Activated CD4-positive, alpha-beta T cell treated with anti-CD3 and anti-CD28 coated beads, Interleukin-2, amount 50 U/mL, for 16 hours (primary cell): ENCODE measurements around the gene SLC39A7.
A peak's percentile ranks its signal among the peaks of the same experiment; 100 is the strongest.

Experiments used
- DNase-seq: peaks from one replicate; pipeline ENCODE4 v3.0.0-alpha.2; 2020

SLC39A7 gene

GRCh38 chr6:33200219-33201146 lies at the start of gene SLC39A7, which contains the start of gene RXRB:
Gene SLC39A7, plus strand, starts transcription at chr6:33200867. Its CDS starts 379 bp downstream, at chr6:33201246.
Gene RXRB, minus strand, starts transcription at chr6:33200665. Its CDS starts 189 bp downstream, at chr6:33200476.
- peak; percentile 99 for DNase-seq

GRCh38 chr6:33151050-33151449 lies 49.6 kb upstream of the SLC39A7 start:
- DNase-seq, result no peak

- no peak for DNase-seq
Measured at GRCh38 chr6:33154349-33154748, 46.3 kb upstream of the SLC39A7 start.

DNA sequence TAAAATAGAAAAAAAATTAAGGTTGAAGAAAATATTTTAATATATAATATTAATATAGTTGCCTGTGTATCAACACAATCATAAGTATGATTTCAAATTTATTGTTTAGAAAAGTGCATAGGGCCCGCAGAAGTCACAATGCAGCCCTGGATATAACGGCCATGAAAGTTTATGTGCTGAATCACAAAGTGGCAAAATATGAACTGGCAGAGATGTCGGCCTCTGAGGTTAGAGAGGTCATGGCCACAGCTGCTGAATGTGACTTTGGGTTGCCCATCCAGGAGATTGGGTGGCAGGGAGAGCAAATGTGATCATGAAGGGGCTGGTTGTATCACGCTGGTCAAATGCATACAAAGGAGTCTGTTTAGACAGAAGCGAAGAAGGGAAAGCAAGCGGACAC lies 44.1 kb upstream of the SLC39A7 start:
- no peak for DNase-seq

DNA sequence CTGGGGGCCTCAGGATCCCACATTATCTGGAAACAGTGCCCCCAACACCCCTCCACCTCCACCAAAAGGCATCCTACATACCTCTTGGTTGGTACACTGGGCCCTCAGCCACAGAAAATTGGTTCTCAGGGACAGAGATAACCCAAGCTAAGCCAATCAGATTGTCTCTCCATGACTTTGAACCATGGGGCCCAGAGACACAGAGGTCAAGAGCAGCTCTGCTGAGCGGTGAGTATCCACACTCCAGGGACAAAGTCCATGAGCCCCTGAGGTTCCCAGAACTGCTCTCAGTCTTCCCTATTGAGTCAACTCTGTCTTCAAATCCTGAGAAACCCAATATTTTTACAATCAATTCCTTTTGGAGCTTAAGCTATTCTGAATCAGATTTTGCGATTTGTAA lies 43.7 kb upstream of the SLC39A7 start:
- DNase-seq, result no peak

DNA sequence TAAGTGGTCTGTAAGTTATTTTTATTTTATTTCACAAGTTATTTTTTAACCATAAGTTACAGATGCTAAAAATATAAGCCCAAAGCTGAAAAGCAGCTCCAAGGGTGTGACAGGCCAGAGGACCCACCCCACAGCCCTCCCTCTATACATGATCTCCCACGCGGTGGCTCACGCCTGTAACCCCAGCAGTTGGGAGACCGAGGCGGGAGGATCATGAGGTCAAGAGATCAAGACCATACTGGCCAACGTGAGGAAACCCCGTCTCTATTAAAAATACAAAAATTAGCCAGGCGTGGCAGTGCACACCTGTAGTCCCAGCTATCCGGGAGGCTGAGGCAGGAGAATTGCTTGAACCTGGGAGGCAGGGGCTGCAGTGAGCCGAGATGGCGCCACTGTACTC lies 40.6 kb upstream of the SLC39A7 start:
- DNase-seq, result no peak

- DNase-seq, result no peak
Measured at GRCh38 chr6:33160728-33161344, 39.8 kb upstream of the SLC39A7 start.

DNA sequence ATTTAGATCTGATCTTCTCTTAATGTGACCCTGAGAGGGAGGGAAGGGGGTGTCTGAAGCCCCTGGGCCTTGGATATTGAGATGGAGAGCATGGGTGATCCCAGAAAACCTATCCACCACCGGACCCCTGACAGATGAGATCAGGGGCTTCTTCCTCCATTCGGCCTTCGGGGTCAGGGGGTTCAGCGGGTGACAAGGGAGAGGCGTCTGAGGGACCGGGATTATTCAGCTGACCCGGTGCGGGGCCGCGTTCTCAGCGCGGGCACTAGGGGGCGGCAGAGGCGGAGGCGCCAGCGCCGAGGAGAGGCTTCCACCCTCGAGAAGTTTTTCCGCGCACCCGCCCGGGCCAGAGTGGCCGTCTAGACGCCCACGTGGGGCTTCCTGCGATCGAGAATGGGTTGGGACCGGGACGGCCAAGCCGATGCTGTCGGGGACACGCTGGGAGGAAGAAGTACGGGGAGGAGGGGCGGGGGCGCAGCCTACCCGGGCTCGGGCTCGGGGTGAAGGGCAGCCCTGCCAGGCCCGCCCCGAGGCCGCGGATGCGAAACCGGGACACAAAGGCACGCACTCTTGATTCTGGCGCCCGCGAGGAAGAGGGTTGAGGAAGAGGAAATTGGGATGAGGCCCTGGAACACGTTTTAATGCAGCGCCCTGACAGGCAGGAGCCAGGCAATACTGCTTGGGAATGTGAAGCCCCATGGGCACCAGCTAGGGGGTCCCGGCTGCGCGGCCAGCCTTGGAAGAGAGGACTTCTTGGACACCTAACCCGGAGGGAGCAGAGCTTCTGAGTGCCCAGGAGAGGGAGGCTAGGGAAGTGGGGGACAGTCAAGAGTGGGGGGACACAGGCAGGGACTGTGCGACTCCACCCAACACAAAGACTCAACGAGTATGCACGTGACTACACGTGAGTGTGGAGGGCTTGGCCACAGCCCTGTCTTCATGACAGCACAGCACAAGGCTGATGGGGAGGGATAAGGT lies 39.0 kb upstream of the SLC39A7 start:
- peak; percentile 87 for DNase-seq

GRCh38 chr6:33163540-33163939 lies 37.1 kb upstream of the SLC39A7 start:
- no peak for DNase-seq

GRCh38 chr6:33164176-33164575 lies 36.5 kb upstream of the SLC39A7 start:
- no peak for DNase-seq

DNA sequence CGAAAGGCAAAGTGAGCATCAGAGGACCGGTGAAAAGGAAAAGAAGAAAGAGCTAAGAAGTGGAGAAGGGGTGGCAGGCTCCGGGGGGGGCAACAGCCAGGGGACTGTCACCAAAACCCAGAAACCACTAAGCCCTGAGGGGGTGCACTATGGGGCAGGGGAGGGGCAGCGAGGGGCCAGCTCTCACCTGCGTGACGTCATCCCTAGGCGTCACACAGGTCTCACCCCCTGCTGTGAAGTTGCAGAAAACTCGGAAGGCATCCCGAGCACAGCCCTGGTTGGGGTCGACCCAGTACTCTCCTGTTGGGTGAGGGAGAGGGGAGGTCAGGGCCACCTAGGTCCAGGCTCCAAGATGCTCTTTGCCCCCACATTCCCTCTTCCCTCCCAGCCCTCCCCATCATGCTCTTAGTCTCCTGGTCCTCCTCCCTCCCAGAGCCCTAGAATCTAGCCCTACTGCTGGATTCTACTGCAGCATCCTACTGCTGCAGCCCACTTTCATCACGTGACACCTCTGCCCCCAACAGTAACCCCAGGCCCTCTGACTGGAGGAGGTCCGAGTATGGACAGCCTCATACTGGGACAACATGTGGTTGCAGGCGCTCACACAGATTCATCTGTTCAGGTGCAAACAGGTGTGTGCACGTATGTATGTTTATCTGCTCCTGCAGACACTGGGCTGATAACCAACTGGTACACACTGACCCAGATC lies 35.8 kb upstream of the SLC39A7 start:
- no peak for DNase-seq

DNA sequence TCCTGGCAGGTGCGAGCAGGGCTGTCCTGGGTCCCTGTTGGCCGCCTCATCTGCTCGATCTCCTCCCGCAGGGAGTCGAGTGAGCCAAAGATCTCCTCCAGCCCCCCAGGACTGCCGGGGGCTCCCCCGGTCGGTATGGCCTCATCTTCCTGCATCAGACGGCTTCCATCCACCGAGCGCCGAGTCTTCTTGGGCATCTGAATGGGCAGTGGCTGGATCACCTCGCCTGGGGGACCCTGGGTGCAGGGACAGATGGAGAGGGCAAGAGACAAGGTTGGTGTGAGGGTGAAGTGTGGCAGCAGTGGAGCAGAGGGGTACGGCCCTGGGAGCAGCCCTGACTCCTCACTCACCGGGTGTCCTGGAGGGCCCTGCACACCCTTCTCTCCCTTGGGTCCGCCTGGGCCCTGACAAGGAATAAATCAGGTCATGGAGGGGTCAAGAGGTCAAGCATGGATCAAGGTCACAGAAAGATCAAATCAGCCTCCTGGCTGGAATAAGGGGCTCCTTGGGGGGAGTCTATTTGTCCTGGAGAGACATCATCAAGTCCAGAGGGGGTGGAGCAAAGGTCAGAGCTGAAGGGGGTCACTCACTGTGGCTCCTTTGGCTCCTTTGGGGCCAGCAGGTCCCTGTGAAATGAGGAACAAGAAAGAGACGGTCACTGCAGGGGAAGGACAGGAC lies 34.9 kb upstream of the SLC39A7 start:
- no peak for DNase-seq

GRCh38 chr6:33166363-33166762 lies 34.3 kb upstream of the SLC39A7 start:
- DNase-seq, result no peak

DNA sequence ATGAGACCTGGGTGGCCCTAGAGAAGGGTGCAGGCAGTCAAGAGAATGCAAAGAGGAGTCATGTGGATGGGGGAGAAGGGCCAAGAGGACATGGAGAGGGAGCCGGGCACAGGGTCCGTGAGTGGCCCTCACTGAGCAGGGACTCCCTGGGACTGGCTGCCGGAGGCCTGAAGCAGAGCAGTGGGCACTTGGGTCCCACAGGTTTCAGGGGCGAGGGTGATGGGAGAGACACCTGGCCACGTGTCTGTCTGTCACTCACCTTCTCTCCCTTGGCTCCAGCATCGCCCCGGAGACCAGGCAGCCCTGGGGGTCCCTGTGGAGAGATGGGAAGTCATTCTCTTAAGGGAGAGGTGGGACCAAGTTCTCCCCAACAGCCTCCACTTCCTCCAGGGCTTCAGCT lies 33.9 kb upstream of the SLC39A7 start:
- no peak for DNase-seq

DNA sequence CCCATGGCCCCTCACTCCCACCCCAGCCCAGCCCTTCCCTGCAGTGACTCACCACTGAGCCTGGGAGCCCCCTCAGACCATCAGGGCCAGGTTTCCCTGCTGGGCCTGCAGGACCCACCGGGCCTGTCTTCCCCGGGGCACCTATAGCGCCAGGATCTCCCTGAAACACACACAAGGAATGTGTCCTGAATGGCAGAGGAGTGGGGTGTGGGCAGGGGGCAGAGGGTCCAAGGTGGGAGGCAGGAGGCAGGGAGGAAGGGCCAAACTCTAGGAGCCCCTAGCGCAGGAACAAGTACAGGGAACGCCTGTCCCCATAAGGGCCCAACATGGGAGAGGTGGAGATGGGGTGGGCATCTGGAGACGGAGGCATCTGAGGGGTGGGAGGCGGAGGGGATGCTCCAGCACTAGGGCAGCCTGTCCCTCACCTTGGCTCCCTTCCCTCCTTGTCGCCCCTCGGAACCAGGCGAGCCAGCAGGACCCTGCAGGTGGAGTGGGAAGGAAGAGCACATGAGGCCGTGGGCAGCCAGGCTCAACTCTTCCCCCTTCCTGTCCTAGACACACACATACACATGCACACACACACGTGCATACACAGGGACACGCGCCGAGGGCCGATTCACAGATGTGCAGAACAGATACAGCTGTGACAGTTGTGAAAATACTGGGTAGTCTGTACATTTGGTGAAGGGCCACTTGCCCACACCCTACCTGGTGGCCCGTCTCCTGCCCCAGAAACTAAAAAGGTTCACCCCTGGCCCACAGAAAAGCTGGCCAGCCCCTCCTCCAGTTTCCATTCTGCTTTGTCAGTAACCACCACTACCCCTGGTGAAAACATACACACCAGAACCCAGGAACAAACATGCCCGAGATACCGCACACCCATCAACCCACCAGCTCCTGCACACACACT lies 33.0 kb upstream of the SLC39A7 start:
- no peak for DNase-seq

DNA sequence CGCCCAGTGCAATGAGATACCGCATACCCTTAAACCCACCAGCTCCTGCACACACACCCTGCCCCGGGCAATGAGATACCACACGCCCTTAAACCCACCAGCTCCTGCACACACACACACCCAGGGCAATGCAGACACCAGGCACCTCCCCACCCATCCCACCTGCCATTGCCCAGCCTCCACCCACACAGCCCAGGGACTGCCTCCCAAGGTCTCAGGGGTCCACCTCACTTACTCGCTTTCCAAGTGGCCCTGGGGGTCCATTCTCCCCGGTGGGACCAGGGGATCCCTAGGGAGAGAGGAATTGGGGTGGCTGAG lies 32.4 kb upstream of the SLC39A7 start:
- no peak for DNase-seq

DNA sequence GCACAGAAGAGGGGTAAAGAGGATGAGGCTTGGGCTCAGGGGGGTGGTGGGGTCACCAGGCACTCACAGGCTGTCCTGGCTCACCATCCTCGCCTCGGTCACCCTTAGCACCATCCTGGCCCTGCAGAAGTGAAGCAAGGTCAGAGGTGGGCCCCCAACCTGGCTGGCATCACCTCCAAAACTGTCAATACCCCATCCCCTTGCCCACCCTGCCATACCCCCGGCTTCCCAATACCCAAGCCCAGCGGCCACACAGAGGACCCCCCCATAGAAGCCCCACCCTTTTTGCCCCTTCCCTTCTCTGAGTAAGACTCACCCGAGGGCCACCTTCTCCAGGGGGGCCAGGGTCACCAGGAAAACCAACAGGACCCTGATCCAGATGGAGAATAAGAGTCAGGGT lies 32.0 kb upstream of the SLC39A7 start:
- DNase-seq, result no peak

DNA sequence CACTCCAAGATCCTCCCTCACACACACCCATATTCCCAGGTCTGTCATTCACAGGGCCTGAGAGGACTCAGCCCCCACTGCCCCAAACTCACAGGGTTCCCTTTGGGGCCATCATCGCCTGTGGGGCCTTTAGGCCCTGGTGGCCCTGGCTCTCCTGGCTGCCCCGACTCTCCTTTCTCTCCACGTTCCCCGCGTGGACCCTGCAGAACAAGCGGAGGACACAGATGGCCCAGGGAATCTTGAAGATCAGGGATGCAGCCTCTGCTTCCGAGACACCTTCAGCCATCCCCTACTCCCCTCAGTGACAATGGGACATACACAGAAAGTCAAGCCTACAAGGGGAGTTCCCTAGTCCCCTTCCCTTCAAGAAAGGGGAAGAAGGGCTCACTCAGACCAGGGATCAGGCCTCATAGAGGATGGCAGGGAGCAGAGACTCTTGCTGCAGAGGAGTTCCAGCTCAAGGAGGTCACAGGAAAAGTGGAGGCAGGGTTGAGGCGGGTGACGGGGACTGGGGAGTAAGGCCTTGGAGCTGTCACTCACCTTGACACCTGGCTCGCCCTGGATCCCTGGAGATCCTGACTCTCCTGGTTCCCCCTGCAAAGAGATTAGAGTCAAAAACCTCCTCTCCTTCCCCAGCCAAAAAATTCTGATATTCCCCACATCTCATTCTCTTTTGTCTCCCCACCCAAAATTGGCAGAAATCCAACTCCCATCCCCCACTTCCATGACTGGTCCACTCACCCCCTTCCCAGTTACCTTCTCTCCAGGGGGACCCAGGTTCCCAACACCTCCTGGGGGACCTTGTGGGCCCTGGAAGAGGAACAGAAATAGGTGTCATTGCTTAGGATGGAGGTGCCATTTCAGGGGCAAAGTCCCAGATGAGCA lies 31.1 kb upstream of the SLC39A7 start:
- DNase-seq, result no peak

DNA sequence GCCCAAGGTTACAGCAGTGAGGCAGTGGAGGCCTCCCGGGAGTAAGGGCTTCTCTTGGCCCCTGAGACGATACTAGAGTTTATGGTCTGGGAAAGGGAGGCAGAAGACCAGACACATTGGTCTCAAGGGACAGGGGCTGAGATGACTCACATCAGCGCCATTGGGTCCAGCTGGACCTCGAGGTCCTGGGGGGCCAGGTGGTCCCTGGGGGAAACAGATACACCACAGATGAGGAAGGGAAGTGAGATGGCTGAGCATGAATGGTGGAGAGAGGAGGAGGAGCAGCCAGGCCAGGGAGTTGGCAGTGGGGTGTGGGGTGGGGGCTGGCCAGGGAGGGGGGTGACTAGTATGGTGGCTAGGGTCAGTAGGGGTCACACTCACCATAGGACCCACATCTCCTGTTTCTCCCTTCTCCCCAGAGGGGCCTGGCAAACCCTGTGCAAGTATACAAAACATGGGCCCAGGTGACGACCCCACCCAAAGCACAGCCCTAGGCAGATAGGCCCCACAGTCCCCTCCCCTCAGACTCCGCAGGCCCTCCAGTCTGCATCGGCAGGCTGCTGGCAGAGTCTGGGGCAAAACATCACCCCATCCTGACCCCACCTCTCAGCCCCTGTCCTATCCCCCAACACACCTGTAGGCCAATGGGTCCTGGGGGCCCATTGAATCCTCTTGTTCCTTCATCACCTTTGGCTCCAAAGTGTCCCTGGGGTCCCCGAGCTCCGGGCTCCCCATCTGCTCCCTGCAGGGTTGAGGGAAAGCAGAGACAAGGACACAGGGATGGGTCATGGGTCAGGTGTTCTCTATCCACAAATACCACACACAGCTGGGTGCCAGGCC lies 30.3 kb upstream of the SLC39A7 start:
- DNase-seq, result no peak
